Fibroblast of skin of back (primary cell): ENCODE data around the gene UQCRH. TPM values are rescaled to one million over a fixed set of nuclear protein-coding genes. Genes with fewer than 3 reads are reported as not detected.

Experiments used
- DNase-seq: peaks from one replicate; pipeline ENCODE4 v3.0.0-alpha.2; 2013
- polyA plus RNA-seq, 2 experiments: library from polyadenylated mRNA; unstranded; fragments of 120-200 nt; gene quantifications; one replicate each; pipeline ENCODE4 v1.2.1, GENCODE V29; 2013; ENCODE audit not compliant: insufficient read length in 2 of 2

The UQCRH gene
- polyA plus RNA-seq (2013, experiment 1 of 2; ENCODE audit: insufficient read length): 264 TPM
- 232 TPM for polyA plus RNA-seq (2013, experiment 2 of 2; ENCODE audit: insufficient read length)

DNA sequence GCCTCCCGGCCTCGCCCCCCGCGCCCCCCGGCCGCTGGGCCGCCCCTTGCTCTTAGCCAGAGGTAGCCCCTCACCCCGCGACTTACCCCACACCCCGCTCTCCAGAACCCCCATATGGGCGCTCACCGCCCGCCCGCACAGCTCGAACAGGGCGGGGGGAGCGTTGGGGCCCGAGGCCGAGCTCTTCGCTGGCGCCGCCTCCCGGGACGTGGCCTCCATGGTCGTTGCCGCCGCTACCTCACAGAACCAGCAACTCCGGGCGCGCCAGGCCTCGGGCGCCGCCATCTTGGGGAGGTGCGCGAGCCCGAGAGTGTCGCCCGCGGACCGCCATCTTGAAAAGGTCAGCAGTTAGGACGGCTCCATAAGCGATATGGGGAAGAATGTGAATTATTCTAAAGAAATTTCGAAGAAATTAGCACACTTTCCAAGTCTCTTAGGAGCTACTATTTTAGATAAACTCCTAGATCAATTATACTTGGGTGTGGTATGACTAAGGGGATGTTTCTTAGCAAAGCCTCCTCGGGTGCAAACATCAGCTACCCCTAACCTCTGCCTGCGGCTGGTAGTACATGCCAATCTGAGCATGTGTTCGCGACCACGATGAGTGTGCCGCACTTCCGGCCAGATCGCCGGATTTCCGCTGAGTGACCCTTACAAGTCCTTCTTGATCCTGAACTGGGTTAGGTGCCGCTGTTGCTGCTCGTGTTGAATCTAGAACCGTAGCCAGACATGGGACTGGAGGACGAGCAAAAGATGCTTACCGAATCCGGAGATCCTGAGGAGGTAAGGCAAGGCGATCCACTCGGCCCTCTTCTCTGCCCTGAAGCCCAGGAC is at the start of gene UQCRH, which contains the start of gene LRRC41:
TSS of gene UQCRH (plus strand) at position 661 of the 834 bp plus-strand sequence. CDS start at position 730, 69 bp downstream.
TSS of gene LRRC41 (minus strand) at position 579 of the 834 bp plus-strand sequence. CDS start at position 285, 294 bp downstream.
- DNase-seq: peak; percentile 96

DNA sequence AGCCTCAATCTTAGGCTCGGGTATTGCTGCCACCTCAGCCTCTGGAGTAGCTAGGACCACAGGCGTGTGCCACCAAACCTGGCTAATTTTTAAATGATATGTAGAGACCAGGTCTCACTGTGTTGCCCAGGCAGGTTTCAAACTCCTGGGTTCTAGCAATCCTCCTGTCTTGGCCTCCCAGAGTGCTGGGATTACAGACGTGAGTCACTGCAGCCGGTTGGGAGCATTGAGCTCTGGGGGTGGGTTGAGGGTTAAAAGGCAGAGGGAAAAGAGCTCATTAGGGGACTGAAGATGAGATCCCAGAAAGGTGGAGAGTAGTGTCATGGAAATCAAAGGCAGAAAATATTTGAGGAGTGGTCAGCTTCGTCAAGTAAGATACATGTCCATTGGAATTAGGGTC is 48.8 kb upstream of the UQCRH start:
- DNase-seq: no peak

DNA sequence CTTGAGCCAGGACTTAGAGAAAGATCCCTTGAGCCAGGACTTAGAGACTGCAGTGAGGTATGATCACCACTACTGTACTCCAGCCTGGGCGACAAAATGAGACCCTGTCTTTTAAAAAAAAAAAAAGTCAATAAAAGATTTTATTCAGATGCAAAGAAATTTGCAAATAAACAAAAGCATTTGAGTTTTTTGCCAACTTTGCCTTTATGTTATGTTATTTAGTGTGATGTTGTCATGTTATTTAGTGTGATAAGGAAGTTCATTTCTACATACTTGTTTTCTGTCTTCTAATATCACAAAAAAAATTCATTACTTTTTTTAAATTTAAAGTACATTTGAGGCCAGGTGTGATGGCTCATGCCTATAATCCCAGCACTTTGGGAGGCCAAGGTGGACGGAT is 47.0 kb upstream of the UQCRH start:
- DNase-seq: no peak

DNA sequence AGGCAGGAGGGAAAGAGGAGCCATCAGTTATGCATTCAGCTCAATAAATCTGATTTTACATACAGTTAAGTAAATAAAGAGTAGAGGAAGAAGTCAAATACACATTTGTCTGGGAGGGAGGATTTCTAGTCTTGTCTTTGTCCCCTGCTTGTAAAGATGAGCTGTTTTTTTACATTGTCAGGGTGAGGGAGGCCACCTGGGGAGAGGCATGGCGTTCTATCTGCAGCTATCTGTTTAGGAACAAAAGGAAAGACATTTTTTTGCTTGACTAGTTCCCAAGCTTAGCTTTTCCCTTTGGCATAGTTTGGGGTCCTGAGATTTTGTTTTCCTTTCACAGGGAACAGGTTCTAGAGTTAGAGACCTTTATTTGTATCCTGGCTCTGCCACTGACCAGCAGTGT is 41.0 kb upstream of the UQCRH start:
- DNase-seq: no peak

DNA sequence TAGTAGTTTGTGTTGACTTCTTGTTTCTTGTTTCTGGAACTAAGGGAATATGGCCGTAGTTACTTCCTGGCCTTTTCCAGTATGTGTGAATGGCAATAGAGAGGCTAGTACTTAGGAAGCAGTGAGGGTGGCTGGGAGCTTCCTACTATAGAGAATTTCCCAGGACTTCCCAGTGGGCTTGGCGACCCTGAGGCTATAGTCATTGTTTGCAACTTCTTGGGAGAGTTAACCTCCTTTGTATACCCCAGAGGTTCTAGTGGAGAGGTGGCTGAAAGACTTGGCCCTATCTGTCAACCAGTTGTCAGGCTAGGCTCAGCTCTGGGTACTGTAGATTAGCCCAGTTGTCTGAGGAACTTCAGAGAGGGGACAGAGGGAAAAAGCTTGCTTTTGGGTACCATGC is 40.4 kb upstream of the UQCRH start:
- DNase-seq: no peak

DNA sequence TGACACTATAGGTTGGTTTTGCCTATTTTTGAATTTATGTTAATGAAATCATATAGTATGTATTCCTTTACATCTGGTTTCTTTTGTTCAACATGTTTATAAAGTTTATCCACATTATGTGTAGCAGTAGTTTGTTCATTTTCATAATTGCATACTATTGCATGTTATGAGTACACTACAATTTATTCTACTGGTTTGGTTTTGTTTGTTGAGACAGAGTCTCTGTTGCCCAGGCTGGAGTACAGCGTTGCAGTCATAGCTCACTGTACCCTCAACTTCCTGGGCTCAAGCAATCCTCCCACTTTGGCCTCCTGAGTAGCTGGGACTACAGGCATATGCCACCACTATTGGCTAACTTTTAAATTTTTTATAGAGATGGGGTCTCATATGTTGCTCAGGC is 34.9 kb upstream of the UQCRH start:
- no peak for DNase-seq

DNA sequence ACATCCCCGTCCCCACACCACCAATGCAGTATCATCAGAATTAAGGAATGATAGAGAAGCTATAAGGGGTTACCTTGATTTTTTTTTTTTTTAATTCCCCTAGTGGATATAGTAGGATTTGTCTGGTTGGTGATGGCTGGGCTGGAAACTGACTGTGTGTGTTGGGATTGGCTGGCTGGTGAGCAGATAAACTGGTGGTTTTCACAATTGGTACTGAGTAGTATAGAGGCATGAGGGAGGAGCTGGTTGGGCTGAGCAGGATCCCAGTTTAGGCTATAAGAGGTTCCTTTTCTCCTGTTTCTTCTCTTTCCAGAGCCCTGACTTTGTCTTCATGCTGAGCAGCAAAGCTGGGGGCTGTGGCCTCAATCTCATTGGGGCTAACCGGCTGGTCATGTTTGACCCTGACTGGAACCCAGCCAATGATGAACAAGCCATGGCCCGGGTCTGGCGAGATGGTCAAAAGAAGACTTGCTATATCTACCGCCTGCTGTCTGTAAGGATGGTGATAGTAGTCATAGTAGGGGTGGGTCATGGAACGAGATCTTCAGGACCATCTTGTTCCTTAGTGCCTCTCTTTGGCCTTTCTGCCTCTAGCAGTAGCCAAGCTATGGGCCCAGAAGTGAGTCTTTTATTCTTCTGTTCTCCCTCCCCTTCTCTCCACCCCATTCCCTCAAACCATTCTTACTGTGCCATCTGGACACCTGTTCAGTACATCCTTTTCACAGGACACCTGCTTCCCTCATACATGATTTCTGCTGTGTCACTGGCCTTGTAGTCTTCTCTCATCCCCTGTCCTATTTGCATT is 29.1 kb upstream of the UQCRH start:
- no peak for DNase-seq

DNA sequence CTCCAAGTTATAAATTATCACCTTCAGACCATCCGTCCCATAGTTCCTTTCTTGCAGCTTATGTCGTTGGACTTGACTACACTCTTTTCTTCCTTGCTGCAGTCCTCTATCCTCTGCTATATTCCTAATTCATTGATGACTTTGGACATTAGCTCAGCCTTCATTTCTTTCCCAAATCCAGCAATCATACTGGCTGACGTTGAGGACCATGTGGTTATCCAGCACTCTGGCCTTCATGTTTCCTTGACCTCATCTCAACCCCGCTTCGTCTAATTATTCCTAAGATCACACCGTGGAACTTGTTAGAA is 28.5 kb upstream of the UQCRH start:
- no peak for DNase-seq

DNA sequence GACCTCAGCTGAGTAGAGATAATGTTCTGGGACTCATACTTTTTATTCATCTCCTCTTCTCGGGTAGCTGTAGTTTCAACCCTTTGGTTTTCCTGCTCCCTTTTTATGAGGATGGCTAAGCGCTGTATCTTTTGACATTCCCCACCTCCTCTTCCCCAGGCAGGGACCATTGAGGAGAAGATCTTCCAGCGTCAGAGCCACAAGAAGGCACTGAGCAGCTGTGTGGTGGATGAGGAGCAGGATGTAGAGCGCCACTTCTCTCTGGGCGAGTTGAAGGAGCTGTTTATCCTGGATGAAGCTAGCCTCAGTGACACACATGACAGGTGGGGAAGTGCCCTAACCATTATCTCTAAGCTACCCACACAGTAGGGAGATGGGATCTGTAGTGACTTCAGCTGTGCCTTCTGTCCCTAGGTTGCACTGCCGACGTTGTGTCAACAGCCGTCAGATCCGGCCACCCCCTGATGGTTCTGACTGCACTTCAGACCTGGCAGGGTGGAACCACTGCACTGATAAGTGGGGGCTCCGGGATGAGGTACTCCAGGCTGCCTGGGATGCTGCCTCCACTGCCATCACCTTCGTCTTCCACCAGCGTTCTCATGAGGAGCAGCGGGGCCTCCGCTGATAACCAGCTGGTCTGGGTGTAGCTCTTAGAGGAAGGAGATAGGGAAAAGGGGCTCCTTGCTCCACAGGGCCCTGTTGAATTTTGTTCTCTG is 25.7 kb upstream of the UQCRH start:
- no peak for DNase-seq

DNA sequence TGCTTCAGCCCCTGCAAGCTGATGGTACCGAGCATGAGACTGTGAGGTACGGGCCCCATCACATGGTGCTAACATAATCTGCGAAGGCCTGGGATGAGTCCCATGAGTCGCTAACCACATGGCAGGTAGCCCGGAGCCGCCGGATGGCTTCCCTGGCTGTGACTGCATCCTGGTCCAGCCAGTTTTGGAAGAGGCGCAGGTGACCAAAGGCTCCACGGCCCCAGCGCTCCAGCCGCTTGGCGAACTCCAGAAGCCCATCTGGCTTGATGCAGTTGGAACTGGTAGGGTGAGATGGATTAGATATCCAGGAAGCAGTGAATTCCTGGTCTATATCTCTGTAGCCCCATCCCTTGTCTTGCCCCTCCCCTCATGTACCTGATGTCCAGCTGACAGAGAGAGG is 24.7 kb upstream of the UQCRH start:
- no peak for DNase-seq

DNA sequence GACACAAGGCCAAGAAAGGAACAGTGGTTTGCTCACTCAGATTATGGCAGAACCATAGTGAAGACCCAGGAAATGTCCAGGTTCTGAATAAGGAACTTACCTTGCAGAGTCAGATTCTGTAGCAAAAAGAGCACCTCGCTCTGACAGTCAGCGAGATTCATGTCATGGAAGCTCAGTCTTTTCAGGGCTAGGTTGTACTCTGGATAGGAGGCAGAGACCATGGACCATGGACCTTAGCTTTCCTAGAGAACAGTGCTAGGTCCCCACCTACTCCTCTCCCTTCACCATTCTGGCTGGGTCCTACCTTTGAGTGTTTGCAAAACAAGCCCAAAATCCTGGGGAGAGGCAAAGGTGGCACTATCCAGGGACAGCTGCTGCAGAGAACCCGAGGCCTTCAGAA is 23.4 kb upstream of the UQCRH start:
- DNase-seq: no peak

DNA sequence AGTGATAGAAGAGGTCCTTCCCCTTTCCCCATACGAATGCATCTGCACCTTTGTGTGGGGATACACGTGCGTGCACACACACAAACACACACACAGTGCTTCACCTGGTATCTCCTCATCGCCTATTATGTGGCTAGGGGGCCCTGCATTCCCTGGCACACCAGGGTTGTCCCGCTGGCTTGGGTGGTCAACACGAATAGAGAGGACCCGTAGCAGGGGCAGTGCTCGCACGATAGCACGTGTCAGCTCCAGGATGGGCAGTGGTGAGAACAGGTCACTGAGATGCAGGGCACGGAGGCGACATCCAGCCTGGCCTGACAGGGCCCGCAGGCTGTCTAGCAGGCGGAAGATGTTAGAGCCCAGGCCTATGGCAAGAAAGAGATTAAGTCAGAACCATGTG is 22.5 kb upstream of the UQCRH start:
- DNase-seq: no peak

DNA sequence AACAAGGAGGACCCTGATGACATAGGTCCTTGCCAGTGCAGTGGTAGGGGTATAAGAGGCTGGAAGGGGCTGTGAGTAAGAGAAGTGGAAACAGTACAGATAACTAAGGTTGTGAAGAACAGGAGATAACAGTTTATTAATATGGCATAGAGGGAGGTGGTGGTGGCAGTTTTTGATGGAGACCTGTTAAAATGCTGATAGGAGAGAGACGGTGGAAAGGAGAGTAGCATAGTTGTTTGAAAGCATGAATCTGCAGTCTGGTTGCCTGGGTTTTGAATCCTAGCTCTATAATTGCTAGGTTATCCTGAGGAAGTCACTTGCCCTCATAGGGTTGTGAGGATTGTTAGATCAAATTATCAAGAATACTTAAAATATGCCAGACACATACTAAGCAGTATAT is 19.4 kb upstream of the UQCRH start:
- DNase-seq: no peak

DNA sequence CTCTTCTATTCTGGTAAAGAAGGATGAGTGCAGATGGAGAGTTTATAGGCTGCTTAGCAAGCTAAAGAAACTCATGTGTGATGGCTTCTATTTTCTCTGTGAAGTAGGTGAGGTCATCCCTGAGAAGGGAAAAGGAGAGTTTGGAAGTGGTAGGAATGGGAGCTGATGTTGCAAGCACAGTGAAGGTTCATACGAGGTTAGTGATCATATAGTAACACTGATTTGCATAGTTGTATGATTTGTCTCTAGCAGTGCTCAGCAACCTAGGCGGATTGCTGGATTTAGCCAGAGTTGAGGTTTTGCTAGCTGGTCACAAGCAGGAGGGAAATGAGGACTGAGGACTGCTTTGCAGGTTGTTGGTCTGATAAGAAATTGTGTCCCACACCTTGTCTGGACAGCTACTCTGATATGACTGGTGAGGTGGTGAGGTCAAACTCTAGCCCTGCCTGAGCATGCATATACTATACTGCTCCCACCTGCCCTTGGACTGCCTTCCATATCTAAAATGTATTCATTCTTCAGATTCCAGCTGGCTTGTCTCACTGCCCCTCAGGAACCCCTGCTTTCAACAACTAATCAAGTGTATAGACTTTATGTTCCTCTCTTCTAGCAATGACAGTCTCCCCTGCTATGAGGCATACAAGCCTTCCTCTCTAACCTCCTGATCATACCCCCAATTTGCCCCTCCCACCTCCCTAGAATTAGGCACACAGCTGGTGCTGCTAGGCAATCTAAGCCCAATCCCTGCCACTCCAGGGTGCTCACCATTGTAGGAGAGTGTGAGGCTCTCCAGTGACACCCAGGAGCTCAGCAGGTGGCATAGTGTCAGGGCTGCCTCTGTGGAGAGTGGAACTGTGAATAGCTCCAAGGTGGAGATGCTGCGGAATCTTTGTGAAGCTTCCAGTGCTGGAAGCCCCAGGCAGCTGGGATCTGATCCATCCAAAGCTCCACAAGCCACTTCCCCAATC is 18.6 kb upstream of the UQCRH start:
- no peak for DNase-seq

DNA sequence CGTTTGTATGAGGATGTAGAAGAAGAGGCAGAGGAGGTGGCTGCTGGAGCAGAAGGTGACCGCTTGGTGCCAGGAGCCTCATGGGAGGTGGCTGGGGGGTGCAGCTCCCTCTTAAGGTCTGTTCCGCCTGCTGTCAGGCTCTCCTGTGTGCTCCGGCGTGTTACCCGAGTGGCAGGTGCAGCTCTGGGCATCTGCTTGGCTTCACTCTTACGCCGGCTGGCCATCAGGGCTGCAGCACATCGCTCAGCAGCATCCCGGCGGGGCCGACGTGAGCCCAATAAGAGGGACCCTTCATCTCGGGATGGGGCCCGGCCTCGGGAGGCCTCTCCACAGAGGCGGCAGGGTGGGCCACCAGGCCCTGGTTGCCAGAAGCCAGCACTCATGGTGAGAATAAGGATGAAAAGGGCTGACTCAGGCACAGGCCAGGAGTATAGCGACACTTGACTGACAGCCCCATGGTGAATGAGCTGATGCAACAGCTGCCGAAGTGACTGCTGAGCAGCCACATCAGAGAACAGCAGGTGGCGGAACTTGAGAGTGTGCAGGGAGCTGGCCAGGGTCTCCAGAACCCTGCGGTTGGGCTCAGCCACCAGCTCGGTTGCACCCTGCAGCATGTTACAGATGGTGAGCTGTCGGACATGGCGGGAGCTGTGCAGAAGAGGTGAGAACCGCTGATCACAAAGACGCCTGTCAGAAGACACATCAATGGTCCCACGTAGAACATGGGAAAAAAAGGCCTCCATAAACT is 17.6 kb upstream of the UQCRH start:
- no peak for DNase-seq

DNA sequence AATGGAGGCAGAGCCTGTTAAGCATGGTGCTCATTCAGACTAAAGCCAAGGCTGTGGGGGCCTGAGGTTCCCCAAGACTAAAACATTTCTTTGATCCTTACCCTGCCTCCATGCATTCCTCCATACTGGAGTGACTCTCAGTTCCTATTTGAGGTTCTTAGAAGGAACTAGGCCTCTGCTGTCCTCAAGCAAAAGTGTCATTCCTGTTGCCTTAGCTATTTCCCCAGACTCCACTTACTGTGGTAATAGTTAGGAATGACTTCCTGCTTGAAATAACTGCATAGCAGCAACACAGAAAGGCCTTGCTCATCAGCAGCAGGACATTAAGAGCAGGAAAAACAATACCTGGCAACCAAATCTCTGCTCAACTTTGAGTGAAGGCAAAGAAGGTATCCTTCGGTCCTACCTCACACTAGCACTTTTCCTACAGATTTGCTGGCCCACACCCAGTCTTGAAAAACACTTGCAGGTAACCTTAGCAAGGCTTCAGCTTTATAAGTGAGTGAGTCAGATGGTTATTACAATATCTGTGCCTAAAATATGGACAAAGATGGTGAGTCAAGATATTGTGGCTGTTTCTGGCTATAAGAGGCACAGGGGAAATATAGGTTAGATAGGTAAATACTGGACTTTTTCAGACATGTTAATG is 14.9 kb upstream of the UQCRH start:
- peak; percentile 86 for DNase-seq

DNA sequence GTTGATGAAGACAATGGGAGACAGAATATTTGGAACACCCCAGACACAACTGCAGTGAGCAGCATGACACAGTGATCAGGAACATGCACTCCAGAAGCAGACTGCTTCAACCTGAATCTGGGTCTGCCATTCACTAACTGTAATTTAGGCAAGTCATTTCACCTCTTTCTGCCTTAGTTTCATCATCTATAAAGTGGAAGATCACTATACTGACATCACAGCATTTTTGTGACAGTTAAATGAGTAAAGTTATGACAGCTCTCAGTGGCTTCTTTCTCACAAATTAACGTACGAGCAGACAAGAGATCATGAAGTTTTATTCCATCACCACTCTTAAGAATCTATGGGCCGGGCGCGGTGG is 14.4 kb upstream of the UQCRH start:
- no peak for DNase-seq

DNA sequence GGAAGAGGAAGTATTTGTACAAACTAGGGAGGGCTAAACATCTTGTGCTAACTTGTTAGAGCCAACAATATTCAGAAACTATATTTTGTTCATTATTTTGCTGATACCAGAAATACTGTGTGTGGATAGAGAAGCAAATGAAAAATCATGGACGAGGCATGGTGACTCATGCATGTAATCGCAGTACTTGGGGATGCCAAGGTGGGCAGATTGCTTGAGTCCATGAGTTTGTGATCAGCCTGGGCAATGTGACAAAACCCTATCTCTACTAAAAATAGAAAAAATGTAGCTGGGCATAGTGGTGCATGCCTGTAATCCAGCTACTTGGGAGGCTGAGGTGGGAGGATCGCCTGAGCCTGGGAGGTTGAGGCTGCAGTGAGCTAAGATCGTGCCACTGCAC is 13.5 kb upstream of the UQCRH start:
- DNase-seq: no peak

DNA sequence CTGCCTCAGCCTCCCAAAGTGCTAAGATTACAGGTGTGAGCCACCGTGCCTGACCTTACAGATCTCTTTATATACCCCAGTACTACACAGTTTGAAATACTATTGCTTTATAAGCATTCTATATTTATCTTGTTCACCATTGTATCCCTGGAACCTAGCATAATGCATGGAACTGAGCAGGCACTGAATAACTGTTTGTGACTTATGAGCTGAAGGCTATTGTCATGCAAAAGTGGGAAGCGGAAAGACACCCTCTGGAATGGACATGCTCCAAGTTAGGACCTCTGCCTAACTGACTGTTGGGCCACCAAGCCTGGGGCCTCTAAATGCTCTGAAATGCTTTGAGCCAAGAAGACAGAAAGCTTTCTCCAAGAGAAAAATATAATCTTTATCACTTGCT is 8.2 kb upstream of the UQCRH start:
- DNase-seq: no peak

DNA sequence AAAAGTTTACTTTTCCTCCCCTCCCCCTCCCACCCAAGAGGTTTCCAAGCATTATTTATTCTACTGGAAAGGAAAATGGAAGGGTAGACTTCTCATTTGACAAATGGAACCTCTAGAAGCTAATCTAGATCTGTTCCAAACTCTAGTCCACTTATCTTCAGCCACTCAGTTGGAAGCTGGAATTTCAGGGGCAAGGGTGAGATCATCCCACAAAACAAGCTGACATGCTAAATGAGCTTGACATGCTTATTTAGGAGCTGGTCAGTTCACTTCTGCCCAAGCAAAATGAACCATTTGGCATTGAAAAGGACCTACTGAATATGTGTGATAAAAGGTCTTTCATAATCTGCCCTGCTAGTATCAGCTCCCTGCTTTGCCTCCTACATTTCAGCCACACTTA is 5.1 kb upstream of the UQCRH start:
- DNase-seq: no peak
